MCF 10A (cell line): ENCODE data around the gene AARS2. TPM values are rescaled to one million over a fixed set of nuclear protein-coding genes. Genes with fewer than 3 reads are reported as not detected.

ENCODE experiments used
- BruUV-seq: library from RNA; stranded (reverse); fragments of 400-500 nt; replicated peaks from 2 replicates; lab custom pipeline; 2021; lab: Mats Ljungman, UMichigan
- CTCF ChIA-PET: fragments of 300-600 bp; sonication (Branson Sonifier 250); formaldehyde crosslinking; extraction: SDS; loops from one replicate; lab custom pipeline; 2021; ENCODE audit warnings: antibody characterized with exemption, inconsistent platforms; lab: Yijun Ruan, JAX
- POLR2A ChIA-PET: fragments of 300-600, 350-650 bp; sonication (Branson Sonifier 250); formaldehyde crosslinking; extraction: SDS; loops from one replicate; lab custom pipeline; 2020; ENCODE audit warnings: antibody characterized with exemption, inconsistent platforms; lab: Yijun Ruan, JAX
- DNase-seq: peaks from one replicate; pipeline ENCODE4 v3.0.0-alpha.2; 2018; ENCODE audit not compliant: unreplicated experiment
- H3K27ac Mint-ChIP-seq: one replicate; pipeline ENCODE4 v1.8.0; 2022; ENCODE audit warnings: mild to moderate bottlenecking, low read depth, mixed read lengths; ENCODE audit not compliant: unreplicated experiment
- H3K27me3 Mint-ChIP-seq: one replicate; pipeline ENCODE4 v1.8.0; 2022; ENCODE audit warnings: mixed read lengths; ENCODE audit not compliant: insufficient read depth, unreplicated experiment
- H3K36me3 Mint-ChIP-seq: one replicate; pipeline ENCODE4 v1.8.0; 2022; ENCODE audit warnings: mild to moderate bottlenecking, moderate library complexity, mixed read lengths; ENCODE audit not compliant: insufficient read depth, unreplicated experiment
- H3K4me1 Mint-ChIP-seq: one replicate; pipeline ENCODE4 v1.8.0; 2022; ENCODE audit warnings: mixed read lengths; ENCODE audit not compliant: insufficient read depth, unreplicated experiment
- H3K4me3 Mint-ChIP-seq: one replicate; pipeline ENCODE4 v1.8.0; 2022; ENCODE audit warnings: mild to moderate bottlenecking, moderate library complexity, mixed read lengths; ENCODE audit not compliant: unreplicated experiment
- H3K9me3 Mint-ChIP-seq: one replicate; pipeline ENCODE4 v1.8.0; 2022; ENCODE audit warnings: mixed read lengths; ENCODE audit not compliant: unreplicated experiment
- CTCF ChIP-seq: fragments of 200-600 bp; IDR thresholded peaks from one replicate; pipeline ENCODE4 v1.8.0; 2022; ENCODE audit warnings: antibody characterized with exemption, mild to moderate bottlenecking; ENCODE audit not compliant: unreplicated experiment
- intact Hi-C: fragments of 100-400 bp; cut with micrococcal nuclease; formaldehyde crosslinking; loops from 2 replicates; pipeline ENCODE4 v1.14.1; 2022
- total RNA-seq: library from RNA; stranded (reverse); gene quantifications from 2 replicates; pipeline ENCODE4 v1.2.3, GENCODE V29; 2022

The AARS2 gene
- total RNA-seq, 1 experiment from 2014 or later = 15.5 TPM

GRCh38 chr6:44341095-44341890 is 28.1 kb upstream of the AARS2 start:
- no TSS peak for BruUV-seq
- ChIA-PET CTCF (interaction anchor here (0.6 to 1.3 kb wide), 3 partner anchors 32 to 73 kb away, joined by 3 to 4 read pairs (median 3); no protein-coding TSS in a partner anchor), POLR2A (interaction anchor here (0.6 to 0.9 kb wide), 2 partner anchors 21 to 46 kb away, joined by 3 read pairs; partner anchors contain the start of gene CDC5L)
- intact Hi-C loops = no loop called here
- DNase-seq = no peak
- H3K4me3 Mint-ChIP-seq = no peak overlapping the region
- H3K36me3 Mint-ChIP-seq = no peaks in the 10 kb centered on the region
- peaks cover 52% of the 10 kb centered on the region for H3K27me3 Mint-ChIP-seq
- H3K27ac Mint-ChIP-seq = no peak overlapping the region
- no peaks in the 10 kb centered on the region for H3K4me1 Mint-ChIP-seq
- H3K9me3 Mint-ChIP-seq = no peaks in the 10 kb centered on the region
- no peak for TF ChIP-seq CTCF

GRCh38 chr6:44339763-44340625 is 26.8 kb upstream of the AARS2 start:
- intact Hi-C loops = loop anchor here (2.0 kb wide), 1 partner anchor 167 kb away; no protein-coding TSS in a partner anchor
- ChIA-PET POLR2A (interaction anchor here (0.5 to 2.7 kb wide), 8 partner anchors 23 to 1244 kb away, joined by 3 to 22 read pairs (median 6); partner anchors contain the start of genes AARS2, CDC5L and HSP90AB1), CTCF (interaction anchor here (0.5 to 9.8 kb wide), 16 partner anchors 9 to 242 kb away, joined by 3 to 214 read pairs (median 8); partner anchors contain the start of genes AARS2, NFKBIE, SLC35B2 and TMEM151B)
- BruUV-seq = no TSS peak
- H3K4me3 Mint-ChIP-seq = no peak overlapping the region
- no peaks in the 10 kb centered on the region for H3K4me1 Mint-ChIP-seq
- peak; percentile 66 for DNase-seq
- H3K9me3 Mint-ChIP-seq = no peaks in the 10 kb centered on the region
- peaks cover 55% of the 10 kb centered on the region for H3K27me3 Mint-ChIP-seq
- no peaks in the 10 kb centered on the region for H3K36me3 Mint-ChIP-seq
- TF ChIP-seq CTCF = no peak
- H3K27ac Mint-ChIP-seq = no peak overlapping the region

DNA sequence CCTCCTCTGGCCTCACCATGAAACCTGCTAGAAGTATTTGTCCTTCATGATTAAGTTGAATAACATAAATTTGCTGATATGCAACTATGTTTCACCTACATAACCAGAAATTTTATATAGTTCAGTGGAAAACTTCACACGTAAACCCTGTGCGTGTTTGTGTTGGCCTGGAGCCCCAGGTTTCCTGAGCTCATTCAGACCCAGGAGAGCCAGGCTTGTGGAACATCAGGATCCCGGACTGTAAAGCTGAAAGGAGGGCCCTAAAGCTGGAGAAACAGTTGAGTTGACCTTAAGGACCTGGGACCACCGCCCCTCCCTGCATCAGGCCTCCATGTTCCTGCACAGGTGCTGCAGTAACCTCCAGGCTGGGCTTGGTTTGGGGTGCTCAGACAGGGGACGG is 26.2 kb upstream of the AARS2 start:
- H3K27ac Mint-ChIP-seq = no peak overlapping the region
- H3K27me3 Mint-ChIP-seq = peaks cover 48% of the 10 kb centered on the region
- H3K9me3 Mint-ChIP-seq = no peaks in the 10 kb centered on the region
- H3K36me3 Mint-ChIP-seq = no peaks in the 10 kb centered on the region
- no peaks in the 10 kb centered on the region for H3K4me1 Mint-ChIP-seq
- CTCF ChIA-PET = interaction anchor here (0.6 to 9.8 kb wide), 28 partner anchors 8 to 565 kb away, joined by 3 to 214 read pairs (median 4); partner anchors contain the start of genes AARS2, NFKBIE, SLC35B2 and TMEM151B
- intact Hi-C loops = loop anchor here (2.0 kb wide), 1 partner anchor 166 kb away; no protein-coding TSS in a partner anchor
- peak; percentile 5 for DNase-seq
- no TSS peak for BruUV-seq
- H3K4me3 Mint-ChIP-seq = no peak overlapping the region
- TF ChIP-seq CTCF = no peak
- POLR2A ChIA-PET = interaction anchor here (0.6 to 2.7 kb wide), 6 partner anchors 22 to 93 kb away, joined by 3 to 22 read pairs (median 7); partner anchors contain the start of genes AARS2, CDC5L and HSP90AB1
